ENCODE measurements around the gene CMSS1.

DNA sequence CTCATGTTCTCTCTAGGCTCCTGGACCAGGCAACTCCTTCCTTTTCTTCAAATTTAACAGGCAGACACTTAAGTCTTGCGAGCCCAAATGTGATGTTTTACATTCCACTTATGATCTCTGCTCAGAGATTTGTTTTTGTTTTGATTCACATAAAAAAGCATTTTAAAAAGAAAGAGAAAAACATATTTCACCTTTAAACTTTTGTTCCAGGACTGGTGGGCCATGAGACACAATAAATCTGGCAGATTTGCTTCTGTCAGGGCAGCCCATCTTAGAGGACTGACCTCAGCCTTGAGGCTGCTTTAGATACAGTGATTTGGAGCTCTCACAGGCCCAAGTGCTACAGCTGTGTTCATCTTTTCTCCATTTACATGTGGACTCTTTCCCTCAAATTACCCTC is 52.0 kb downstream of the CMSS1 start:
- TF ChIP-seq, protein P1, sequence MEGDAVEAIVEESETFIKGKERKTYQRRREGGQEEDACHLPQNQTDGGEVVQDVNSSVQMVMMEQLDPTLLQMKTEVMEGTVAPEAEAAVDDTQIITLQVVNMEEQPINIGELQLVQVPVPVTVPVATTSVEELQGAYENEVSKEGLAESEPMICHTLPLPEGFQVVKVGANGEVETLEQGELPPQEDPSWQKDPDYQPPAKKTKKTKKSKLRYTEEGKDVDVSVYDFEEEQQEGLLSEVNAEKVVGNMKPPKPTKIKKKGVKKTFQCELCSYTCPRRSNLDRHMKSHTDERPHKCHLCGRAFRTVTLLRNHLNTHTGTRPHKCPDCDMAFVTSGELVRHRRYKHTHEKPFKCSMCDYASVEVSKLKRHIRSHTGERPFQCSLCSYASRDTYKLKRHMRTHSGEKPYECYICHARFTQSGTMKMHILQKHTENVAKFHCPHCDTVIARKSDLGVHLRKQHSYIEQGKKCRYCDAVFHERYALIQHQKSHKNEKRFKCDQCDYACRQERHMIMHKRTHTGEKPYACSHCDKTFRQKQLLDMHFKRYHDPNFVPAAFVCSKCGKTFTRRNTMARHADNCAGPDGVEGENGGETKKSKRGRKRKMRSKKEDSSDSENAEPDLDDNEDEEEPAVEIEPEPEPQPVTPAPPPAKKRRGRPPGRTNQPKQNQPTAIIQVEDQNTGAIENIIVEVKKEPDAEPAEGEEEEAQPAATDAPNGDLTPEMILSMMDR (IDR thresholded peaks at IDR 0.05): no peak
- no peak for TF ChIP-seq POLR2A (IDR thresholded peaks at IDR 0.05)

Data from Peyer's patch (tissue), 4 donors.